Tibial artery (tissue), 4 donors: Measurements from ENCODE around the gene MGAT2.

Source experiments
- DNase-seq, 2 donors: peaks; one replicate each; pipeline ENCODE4 v3.0.0-alpha.2; 2019
- H3K27ac ChIP-seq, 2 donors: fragments of 200-600 bp; sonication (generic) in 1 of 2; 1 replicate in 1 of 2; 2 replicates in 1 of 2; pipeline ENCODE4 v1.5.1; 2018 to 2019; ENCODE audit warnings: mild to moderate bottlenecking in 1 of 2
- H3K27me3 ChIP-seq, 2 donors: fragments of 200-600 bp; sonication (generic) in 1 of 2; one replicate each; pipeline versions ENCODE4 v1.5.1 to v1.6.0; 2016 to 2019
- H3K36me3 ChIP-seq, 3 donors: fragments of 200-600 bp; sonication (generic) in 2 of 3; one replicate each; pipeline ENCODE4 v1.5.1; 2016 to 2019; ENCODE audit warnings: mild to moderate bottlenecking in 2 of 3
- H3K4me1 ChIP-seq, 4 donors: fragments of 200-600 bp; sonication (generic) in 2 of 4; 1 replicate in 3 of 4; 2 replicates in 1 of 4; pipeline ENCODE4 v1.5.1; 2016 to 2019
- H3K4me3 ChIP-seq, 2 donors: fragments of 200-600 bp; sonication (generic) in 1 of 2; 1 replicate in 1 of 2; 2 replicates in 1 of 2; pipeline ENCODE4 v1.5.1; 2018 to 2019; ENCODE audit warnings: mild to moderate bottlenecking in 2 of 2
- H3K9me3 ChIP-seq, 3 donors: fragments of 200-600 bp; sonication (generic) in 1 of 3; one replicate each; pipeline ENCODE4 v1.5.1; 2016 to 2019
- CTCF ChIP-seq, 2 experiments: fragments of 200-600 bp in 1 of 2; fragments of 450-650 bp in 1 of 2; IDR thresholded peaks; one replicate each; pipeline ENCODE4 v1.5.1; 2017 to 2019; ENCODE audit warnings: antibody characterized with exemption in 2 of 2, mild to moderate bottlenecking in 1 of 2, moderate library complexity in 1 of 2
- intact Hi-C: fragments of 100-400 bp; cut with DNase I; formaldehyde crosslinking; loops from one replicate; pipeline ENCODE4 v1.15.0; 2023; ENCODE audit warnings: low total_unique reads

Gene MGAT2

GRCh38 chr14:49620182-49621113, at the start of gene MGAT2, which contains the start of gene RPL36AL:
TSS of gene MGAT2 (plus strand) at chr14:49620799. CDS start at chr14:49621269, 470 bp downstream.
TSS of gene RPL36AL (minus strand) at chr14:49620626. CDS start at chr14:49619104, 1,522 bp downstream.
- peak; percentile 7 to 45 for TF ChIP-seq CTCF (IDR thresholded peaks at IDR 0.05)
- intact Hi-C loops = no loop called here
- H3K4me1 ChIP-seq = peaks cover 0 to 50% (median 22%) of the 10 kb centered on the region in 4 donors

GRCh38 chr14:49574038-49574437, 46.6 kb upstream of the MGAT2 start:
- intact Hi-C loops = no loop called here
- no peak for DNase-seq

More at GRCh38 chr14:49620182-49621113, at the start of gene MGAT2, which contains the start of gene RPL36AL:
- Histone ChIP-seq H3K4me3 (peak within 1 kb of the TSS; percentile 83 to 98), H3K36me3 (peaks cover 18 to 29% (median 21%) of the 10 kb centered on the region in 3 donors), H3K27me3 (no peaks in the 10 kb centered on the region), H3K27ac (peak within 1 kb of the TSS; percentile 90 to 95), H3K9me3 (no peaks in the 10 kb centered on the region)
- DNase-seq = peak; percentile 97 to 99

GRCh38 chr14:49578141-49578540, 42.5 kb upstream of the MGAT2 start:
- no peak for DNase-seq
- no peak overlapping the region for H3K27ac ChIP-seq
- no peak for TF ChIP-seq CTCF (IDR thresholded peaks at IDR 0.05)
- H3K27me3 ChIP-seq = no peaks in the 10 kb centered on the region
- peaks cover 0 to 10% (median 1%) of the 10 kb centered on the region in 4 donors for H3K4me1 ChIP-seq
- peaks cover 5 to 45% (median 40%) of the 10 kb centered on the region in 3 donors for H3K36me3 ChIP-seq
- H3K4me3 ChIP-seq = no peak overlapping the region
- intact Hi-C loops = no loop called here
- no peaks in the 10 kb centered on the region for H3K9me3 ChIP-seq

More at GRCh38 chr14:49574038-49574437, 46.6 kb upstream of the MGAT2 start:
- Histone ChIP-seq H3K27me3 (no peaks in the 10 kb centered on the region), H3K27ac (no peak overlapping the region), H3K36me3 (peaks cover 0 to 33% (median 33%) of the 10 kb centered on the region in 3 donors), H3K4me3 (no peak overlapping the region), H3K9me3 (no peaks in the 10 kb centered on the region), H3K4me1 (no peaks in the 10 kb centered on the region)
- TF ChIP-seq CTCF (IDR thresholded peaks at IDR 0.05) = no peak

GRCh38 chr14:49579841-49580240, 40.8 kb upstream of the MGAT2 start:
- DNase-seq = no peak
- TF ChIP-seq CTCF (IDR thresholded peaks at IDR 0.05) = no peak
- Histone ChIP-seq H3K27me3 (no peaks in the 10 kb centered on the region), H3K4me1 (peaks cover 0 to 18% (median 12%) of the 10 kb centered on the region in 4 donors), H3K4me3 (no peak overlapping the region), H3K9me3 (no peaks in the 10 kb centered on the region), H3K36me3 (peaks cover 7 to 52% (median 38%) of the 10 kb centered on the region in 3 donors), H3K27ac (no peak overlapping the region)
- intact Hi-C loops = no loop called here

GRCh38 chr14:49581209-49582112, 39.1 kb upstream of the MGAT2 start:
- TF ChIP-seq CTCF (IDR thresholded peaks at IDR 0.05) = no peak
- H3K4me3 ChIP-seq = no peak overlapping the region
- H3K4me1 ChIP-seq = peaks cover 0 to 25% (median 16%) of the 10 kb centered on the region in 4 donors
- peaks cover 7 to 44% (median 33%) of the 10 kb centered on the region in 3 donors for H3K36me3 ChIP-seq
- intact Hi-C loops = no loop called here
- H3K9me3 ChIP-seq = no peaks in the 10 kb centered on the region
- H3K27me3 ChIP-seq = no peaks in the 10 kb centered on the region
- DNase-seq = no peak
- H3K27ac ChIP-seq = no peak overlapping the region
